NCI-H2029 treated with DMSO at 0.1 percent for 48 hours (cell line): ENCODE results near the gene SPHK2.
A peak's percentile ranks its signal among the peaks of the same experiment; 100 is the strongest.
"Not testable (repeated sequence)": the region's sequence is repeated elsewhere in the genome, so short reads cannot be mapped to it uniquely, and the experiment has no call there.

Experiments used
- DNase-seq: peaks from one replicate; lab custom pipeline; 2025; lab: John Stamatoyannopoulos, UW

Gene SPHK2

GRCh38 chr19:48660852-48661710 lies 41.8 kb downstream of the SPHK2 start:
- DNase-seq = peak; percentile 87

DNA sequence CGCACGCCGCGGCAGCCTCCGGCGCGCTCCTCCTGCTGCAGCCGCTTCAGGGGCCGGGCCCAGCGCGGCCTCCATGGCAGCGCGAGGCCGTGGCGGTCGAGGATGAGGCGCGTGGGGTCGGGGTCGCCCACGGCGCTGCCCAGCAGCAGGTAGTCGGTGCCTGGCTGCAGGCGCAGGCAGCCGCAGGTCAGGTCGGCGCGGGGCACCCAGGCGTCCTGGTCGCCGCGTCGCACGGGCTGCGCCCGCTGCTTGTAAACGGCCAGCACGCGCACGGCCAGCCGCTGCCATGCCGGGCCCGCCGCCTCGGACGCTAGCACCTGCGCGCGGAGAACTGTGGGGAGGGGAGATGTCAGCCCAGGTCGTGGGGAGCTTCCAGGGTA lies 42.4 kb downstream of the SPHK2 start:
- DNase-seq = no peak

DNA sequence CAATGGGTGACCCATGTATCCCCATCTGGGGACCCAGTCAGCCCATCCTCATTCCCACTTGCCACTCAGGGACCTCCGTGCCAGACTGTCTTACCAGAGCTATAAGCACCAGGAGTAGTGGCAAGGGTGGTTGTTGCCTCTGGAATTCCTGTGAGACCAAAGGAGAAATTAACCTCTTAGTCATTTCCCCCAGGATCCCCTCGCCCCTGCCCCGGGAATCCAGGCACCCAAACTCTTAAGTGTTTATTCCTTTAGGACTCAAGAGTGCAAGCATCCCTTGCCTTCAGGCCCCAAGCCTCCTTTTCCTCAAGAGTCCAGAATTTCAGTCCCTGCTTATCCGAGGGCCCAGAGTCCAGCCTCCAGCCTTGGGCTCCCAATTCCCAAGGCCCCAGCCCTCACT lies 44.4 kb downstream of the SPHK2 start:
- DNase-seq = no peak

DNA sequence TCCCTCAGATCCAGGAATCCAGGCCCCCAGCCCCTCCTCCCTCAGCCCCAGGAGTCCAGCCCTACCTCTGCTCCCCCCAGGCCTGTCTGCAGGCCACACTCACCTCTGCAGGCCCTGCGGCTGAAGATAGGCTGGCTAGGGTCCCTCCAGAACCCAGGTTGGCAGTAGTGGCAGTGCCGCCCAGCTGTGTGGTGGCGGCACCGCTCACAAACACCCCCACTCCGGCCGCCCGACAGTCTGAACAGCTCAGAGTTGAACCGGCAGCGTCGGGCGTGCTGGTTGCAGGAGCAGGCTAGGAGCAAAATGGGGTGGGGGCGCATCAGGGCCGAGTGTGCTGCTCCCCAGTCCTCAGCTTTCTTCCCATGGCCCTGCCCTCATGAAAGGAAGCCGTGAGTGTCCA lies 45.2 kb downstream of the SPHK2 start:
- DNase-seq = no peak

DNA sequence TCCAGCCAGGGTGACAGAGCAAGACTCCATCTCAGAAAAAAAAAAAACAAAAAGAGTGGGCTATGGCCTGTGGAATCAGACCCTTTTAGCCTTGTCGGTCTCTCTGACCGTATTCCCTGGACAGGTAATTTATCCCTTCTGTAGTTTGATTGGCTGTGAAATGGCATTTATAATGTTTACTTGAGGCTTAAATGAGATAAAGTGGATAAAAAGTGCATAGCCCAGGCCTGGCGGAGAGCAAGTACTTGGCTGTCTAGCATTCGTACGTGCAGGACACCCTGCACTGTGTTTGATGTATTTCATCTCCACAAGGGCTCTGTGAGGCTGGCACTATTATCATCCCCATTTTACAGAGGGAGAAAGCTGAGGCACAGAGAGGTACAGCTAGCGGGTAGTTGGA lies 46.5 kb downstream of the SPHK2 start:
- no peak for DNase-seq

DNA sequence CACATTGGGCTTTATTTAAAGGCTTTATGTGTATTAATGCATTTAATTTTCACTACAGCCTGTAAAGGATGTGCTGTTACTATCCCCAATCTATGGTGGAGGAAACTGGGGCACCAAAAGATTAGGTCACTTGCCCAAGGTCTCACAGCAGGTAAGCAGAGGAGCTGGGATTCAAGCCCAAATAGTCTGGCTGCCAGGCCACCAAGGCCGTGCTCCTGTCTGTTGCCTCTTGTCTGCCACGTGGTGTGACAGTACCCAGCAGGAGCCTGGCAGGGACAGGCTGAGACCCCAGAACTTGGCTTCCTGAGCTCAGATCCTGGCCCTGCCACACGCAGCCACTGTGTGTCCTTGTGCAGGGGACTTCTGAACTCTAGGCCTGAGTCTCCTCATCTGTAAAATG lies 49.0 kb downstream of the SPHK2 start:
- DNase-seq = no peak

- DNase-seq = no peak
Measured at GRCh38 chr19:48668761-48669160, 49.5 kb downstream of the SPHK2 start.

- no peak for DNase-seq
Measured at GRCh38 chr19:48669903-48670668, 50.8 kb downstream of the SPHK2 start.

DNA sequence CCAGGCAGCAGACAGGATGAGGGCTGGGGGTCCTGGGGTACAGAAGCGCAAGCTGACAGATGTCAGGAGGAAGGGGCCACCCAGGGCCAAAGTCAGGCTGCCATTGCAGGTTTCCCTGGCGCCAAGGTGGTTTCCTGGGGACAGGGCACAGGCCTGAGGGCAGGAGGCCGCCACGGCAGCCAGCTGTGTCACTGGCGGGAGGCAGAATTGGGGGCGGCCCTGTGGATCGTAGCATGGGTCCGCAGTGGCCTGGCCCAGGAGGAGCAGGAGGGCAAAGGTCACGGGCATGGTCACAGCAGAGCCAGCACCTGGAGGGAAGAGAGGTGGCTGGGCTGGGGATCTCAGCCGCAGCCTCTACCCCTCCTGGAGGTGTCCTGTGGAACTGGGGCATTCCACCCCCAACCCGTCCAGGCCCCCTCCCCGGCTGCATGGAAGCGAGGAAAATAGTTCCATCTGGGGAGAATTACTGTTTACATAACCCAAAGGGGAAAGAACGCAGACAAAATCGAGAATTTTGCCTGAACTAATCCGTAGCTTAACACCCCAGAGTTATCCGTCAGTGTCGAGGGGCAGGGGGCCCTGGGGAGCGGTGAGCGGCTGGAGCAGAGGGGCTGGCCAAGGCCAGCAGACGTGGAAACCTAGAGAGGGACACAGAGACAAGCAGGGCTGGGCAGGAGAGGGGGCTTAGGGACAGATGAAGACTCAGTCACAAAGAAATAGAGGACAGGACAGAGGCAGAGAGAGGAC lies 51.6 kb downstream of the SPHK2 start:
- DNase-seq = no peak

DNA sequence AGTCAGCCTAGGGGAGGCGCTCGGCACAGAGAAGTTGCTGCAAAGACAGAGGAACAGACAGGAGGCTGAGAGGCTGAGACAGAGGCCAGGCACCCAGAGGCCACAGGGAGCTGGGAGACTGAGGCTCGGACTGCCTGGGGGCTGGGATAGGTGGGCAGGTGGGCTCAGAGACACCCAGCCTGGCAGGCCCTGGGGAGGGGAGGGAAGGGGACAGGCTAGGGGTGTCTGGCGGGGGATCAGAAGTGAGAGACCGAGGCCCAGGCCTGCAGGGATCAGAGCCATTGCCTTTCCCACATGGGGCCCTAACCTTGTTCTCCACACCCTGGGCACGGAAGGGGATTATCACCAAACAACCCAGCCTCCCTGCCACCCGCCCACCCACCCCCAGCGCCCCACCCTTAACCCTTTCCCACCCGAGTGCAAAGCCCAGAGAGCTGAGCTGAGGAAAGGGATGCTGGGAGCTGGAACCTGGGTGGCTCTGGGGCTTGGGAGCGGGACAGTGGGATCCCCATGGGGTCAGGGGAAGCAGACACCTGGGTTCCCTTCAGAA lies 52.2 kb downstream of the SPHK2 start:
- no peak for DNase-seq

DNA sequence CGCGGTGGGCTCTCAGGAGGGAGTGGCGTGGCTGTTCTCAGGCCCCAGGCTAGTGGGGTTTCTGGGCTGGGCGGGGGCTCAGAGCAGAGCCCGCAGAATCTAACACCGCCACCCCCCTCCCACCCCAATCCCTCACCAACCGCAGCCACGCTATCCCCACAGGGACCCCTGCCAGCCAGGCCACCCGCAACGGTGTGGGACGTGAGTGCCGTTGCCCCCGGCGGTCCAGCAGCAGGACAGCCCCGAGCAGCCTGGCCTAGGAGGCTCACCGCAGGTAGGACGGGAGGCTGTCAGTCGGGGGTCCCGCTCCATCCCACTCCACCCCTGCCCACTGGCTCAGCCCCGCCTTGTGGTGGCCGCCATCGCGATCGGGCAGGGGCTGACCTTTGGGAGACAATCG lies 53.7 kb downstream of the SPHK2 start, which contains the start of gene NTN5:
TSS of gene NTN5 (minus strand) at position 24 of the 400 bp plus-strand sequence. CDS start 2,031 bp downstream, outside the sequence.
- no peak for DNase-seq

- DNase-seq = no peak
Measured at GRCh38 chr19:48673436-48674100, 54.3 kb downstream of the SPHK2 start.

GRCh38 chr19:48674216-48674809 lies 55.0 kb downstream of the SPHK2 start:
- DNase-seq = no peak

DNA sequence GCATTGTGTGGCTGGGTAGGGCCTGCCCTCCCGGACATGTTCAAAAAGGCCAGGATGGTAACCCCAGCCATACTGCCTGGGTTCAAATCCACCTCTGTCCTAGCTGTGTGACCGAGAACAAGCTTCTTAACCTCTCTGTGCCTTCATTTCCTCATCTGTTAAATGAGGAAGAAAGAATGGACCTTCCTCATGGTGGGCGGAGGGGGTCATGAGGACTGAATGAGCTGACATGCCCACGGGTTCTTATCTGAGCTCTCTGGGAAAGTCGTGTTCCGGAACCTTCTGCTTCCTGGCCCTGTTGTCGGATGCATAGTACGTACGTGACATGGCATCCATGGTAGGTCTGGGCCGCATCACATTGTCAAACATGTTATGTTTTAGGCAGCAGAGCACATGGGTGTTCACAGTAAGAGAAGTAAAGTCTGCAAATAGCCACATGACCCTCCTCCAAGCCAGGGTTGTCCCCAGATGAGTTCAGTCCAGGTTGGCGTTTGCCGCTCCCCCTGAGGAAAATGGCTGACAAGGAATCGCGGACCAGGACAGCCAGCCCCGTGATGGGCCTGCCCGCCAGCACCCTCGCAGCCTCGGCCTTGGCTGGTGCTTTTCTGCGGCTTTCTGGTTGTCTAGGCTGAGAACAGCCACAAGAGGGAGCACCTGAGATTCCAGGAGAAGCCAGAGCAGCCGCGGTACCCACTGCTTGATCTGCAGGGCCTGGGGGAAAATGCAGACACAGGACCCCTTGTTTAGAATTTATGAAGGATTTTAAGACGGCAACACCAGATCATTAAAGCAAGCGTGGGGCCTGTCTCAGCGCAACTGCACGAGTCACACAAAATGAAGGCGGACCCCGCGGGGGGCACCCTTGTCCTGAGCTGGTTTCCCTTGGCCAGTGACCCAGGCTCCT lies 55.9 kb downstream of the SPHK2 start:
- peak; percentile 60 for DNase-seq

GRCh38 chr19:48676487-48676886 lies 57.2 kb downstream of the SPHK2 start:
- no peak for DNase-seq

DNA sequence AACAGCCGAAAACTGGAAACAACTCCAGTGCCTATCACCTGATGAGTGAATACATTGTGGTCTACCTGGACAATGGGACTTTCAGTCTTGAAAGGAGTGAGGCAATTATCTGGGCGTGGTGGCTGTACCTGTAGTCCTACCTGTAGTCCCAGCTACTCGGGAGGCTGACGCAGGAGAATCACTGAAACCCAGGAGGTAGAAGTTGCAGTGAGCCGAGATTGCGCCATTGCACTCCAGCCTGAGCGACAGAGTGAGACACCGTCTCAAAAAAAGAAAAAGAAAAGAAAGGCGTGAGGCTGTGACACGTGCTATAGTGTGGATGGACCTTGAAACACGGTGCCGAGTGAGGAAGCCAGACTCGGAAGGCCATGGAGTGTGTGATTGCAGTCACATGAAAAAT lies 57.6 kb downstream of the SPHK2 start:
- DNase-seq = no peak

DNA sequence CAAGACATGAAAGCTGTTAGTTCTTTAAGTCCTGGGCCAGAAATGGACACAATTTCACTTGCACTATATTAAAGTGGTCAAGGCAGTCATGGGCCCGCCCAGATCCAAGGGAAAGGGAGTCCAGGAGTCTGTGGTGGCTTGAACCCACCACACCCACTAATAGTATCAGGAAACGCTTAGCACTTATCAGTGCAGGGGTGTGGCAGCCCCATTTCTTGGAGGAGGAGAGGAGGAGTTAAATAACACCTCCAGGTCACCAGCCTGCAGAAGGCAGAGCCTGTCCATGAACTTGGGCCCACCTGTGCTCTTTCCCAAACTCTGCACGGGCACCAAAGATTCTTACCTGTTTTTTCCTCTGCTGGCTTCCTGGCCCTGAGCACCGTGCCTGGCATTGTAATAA lies 58.9 kb downstream of the SPHK2 start:
- no peak for DNase-seq

DNA sequence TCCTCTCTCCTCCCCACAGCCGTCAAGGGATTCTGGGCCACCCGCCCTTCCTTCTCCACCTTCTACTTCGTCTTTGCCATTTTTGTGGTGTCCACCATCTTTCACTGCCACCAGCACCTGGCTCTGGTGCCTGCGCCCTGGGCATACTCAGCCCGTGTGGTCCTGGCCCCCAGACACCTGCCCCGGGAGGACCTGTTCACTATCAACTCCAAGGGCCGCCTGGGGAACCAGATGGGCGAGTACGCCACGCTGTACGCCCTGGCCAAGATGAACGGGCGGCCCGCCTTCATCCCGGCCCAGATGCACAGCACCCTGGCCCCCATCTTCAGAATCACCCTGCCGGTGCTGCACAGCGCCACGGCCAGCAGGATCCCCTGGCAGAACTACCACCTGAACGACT lies 60.7 kb downstream of the SPHK2 start:
- DNase-seq = not testable (repeated sequence)
